ENCODE measurements around the gene P3H2. TPM values are rescaled to one million over a fixed set of nuclear protein-coding genes. Genes with fewer than 3 reads are reported as not detected.

Gene P3H2
- total and polyA plus RNA-seq, 2 experiments from 2014 or later: 8.2 to 24.2 TPM

Small RNAs within 50 kb of the gene (small RNA-seq; reads per million reads assigned to genes)
- gene RNU6-1109P (ENCODE audit: low replicate concordance): not detected

Other genes starting within 250 kb of the P3H2 start
- gene CLDN1, start 201.5 kb upstream of the P3H2 start, total RNA-seq (2014; rRNA removed; shearing (Covaris generic)): 4.2 and 4.6 TPM in 2 replicates
- gene CLDN1, start 201.5 kb upstream of the P3H2 start, polyA plus RNA-seq (2016; fragmentation: Nextera tagmentation; extraction: Ambion mirVana): 2.5 and 2.7 TPM in 2 replicates

All from GM23338 (cell line).